HG03571 (cell line): ENCODE results near the gene SNX24.
"Not testable (repeated sequence)": the region's sequence is repeated elsewhere in the genome, so short reads cannot be mapped to it uniquely, and the experiment has no call there.

ENCODE experiments used
- ATAC-seq: cut with Tn5 transposase; IDR thresholded peaks from one replicate; pipeline ENCODE4 v1.9.1; 2021; ENCODE audit not compliant: unreplicated experiment

The SNX24 gene, protein sequence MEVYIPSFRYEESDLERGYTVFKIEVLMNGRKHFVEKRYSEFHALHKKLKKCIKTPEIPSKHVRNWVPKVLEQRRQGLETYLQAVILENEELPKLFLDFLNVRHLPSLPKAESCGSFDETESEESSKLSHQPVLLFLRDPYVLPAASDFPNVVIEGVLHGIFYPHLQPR

GRCh38 chr5:122845229-122846050 is at the start of gene SNX24:
TSS of gene SNX24 (plus strand) at chr5:122845613. CDS start at chr5:122845634, 21 bp downstream.
- peak; percentile 85 for ATAC-seq

GRCh38 chr5:122805481-122805880 is 39.9 kb upstream of the SNX24 start:
- no peak for ATAC-seq

DNA sequence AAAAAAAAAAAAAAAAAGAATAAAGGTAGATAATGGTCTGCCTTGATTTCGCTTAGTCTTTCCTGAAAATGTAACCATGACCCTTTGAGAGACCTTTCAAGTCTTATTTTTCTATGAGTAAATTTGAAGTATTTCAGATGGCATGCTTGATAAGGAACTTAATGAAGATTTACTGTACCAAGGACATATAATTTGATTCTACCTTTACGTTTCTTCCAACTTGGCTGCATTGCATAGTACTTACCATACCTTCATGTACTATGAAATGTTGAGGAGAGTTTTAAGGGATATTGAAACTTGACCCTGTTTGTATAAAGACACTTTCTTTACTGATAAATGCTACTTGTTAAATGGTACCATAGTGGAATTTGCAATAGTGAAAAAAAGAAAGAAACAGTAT is 35.0 kb upstream of the SNX24 start:
- ATAC-seq: no peak

DNA sequence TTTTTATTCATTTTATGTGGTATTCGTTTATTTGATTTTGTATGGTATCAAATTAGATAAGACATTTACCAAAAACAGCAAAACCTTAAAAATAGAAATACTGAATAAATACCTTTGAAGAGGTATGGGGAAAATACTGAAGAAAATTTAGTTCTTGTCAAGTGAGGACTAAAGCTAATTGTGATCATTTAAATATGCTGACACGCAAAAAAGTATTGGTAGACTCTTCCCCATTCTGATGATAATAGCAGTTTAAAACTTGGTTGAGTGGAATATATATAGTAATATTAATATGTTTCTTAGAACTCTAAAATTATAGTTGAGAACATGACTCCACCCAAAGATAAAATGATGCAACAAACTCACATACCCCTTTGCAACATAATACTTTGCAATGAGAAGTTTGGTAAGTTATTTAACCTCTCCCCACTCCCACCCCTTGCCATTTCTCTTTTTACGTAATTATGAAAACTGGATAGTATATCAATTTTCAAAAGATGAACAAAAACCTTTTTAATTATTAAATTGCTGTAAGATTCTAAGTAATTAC is 30.1 kb upstream of the SNX24 start:
- ATAC-seq: no peak

- no peak for ATAC-seq
Observed at GRCh38 chr5:122816756-122817155, 28.7 kb upstream of the SNX24 start.

GRCh38 chr5:122831984-122832383 is 13.4 kb upstream of the SNX24 start:
- no peak for ATAC-seq

DNA sequence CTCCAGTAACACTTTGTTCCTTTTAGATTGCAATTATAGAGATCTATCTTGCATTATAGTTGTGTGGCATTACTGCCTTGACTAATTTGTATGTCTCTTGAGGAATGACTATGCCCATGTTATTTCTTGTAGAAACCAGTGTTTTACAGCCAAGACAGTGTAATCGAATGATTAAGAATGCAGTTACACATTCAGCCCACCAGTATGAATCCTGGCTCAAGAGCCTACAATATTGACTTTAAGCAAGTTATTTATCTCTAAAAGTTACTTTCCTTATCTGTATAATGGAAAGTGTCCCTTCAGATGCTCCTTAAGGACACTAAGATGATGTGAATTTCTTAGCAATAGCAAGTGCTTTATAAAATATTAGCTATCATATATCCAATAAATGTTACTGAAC is 9.7 kb upstream of the SNX24 start:
- ATAC-seq: no peak

DNA sequence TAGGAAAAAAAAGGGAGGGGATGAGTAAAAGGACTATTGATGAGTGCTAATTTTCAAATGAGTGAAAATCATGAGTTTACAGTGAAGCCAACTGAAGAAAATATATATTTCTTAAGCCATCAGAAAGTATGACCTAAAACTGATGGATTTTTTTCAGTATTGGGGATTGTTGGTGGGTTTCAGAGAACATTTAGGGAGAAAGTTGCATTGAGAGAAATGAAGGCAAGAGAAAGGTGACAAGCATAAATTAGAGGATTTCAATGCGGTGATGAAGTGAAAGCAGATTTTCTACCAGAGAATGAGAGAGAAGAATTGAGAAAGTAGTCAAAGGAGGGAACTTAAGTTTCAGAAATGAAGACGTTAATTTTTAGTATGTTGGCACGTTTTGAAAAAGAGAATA is 8.5 kb upstream of the SNX24 start:
- no peak for ATAC-seq

DNA sequence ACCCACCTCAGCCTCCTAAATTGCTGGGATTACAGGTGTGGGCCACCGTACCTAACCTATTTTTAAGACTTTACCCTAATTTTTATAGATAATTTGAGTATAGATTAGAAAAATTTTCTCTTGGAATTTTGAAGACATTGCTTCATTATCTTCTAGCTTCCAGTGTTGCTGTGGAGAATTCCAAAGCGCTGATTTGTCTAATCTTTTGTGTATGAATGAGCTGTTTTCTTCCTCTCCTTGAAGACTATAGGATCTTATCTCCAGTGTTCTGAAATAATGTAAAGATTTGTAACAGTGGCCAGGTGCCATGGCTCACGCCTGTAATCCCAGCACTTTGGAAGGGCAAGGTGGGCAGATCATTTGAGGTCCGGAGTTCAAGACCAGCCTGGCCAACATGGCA is 5.7 kb upstream of the SNX24 start:
- ATAC-seq: no peak

GRCh38 chr5:122842016-122842580 is 3.3 kb upstream of the SNX24 start:
- ATAC-seq: no peak

GRCh38 chr5:122844136-122844909 is 1.1 kb upstream of the SNX24 start:
- no peak for ATAC-seq

GRCh38 chr5:122844910-122845228 is 544 bp upstream of the SNX24 start:
- peak; percentile 37 for ATAC-seq

DNA sequence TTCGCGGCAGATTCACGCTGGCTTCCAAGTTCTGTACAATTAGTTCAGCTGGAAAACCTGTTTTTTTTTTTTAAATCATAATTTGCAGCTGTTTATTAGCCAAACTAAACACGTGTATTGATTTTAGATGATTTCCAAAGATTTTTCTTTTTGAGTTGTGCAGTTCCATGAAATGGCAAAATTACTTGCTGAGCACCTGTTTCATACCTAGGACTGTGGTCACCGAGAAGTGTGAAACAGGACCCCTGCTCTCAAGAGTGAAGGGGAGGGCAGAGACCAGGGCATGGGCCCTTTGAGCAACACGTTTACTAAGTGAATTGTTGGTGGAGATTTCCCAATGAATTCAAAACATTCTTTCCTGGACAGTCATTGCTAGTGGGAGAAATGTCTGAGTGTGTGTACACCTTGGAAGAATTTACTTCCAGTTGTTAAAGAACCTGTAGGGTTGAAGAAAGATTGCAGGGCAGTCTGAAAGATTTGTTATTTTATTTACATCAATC is 688 bp downstream of the SNX24 start:
- ATAC-seq: no peak

DNA sequence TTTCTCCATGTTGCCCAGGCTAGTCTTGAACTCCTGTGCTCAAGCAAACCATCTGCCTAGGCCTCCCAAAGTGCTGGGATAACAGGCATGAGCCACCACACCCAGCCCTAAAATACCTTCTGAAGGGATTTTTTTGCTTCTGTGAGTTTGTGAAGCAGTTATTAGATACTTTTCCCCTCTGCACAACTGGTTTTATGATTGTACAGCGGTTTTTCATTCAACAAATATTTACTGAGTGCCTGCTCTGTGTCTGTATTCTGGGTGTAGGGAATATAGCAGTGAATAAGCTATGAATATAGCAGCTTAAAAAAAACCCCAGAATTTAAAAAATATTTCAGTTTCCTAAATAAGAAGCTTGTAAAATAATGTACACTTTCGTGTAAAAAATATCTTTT is 2.3 kb downstream of the SNX24 start:
- ATAC-seq: no peak

GRCh38 chr5:122849771-122850170 is 4.4 kb downstream of the SNX24 start:
- ATAC-seq: no peak

GRCh38 chr5:122857538-122857937 is 12.1 kb downstream of the SNX24 start:
- ATAC-seq: not testable (repeated sequence)

- no peak for ATAC-seq
Observed at GRCh38 chr5:122858451-122858850, 13.0 kb downstream of the SNX24 start.

DNA sequence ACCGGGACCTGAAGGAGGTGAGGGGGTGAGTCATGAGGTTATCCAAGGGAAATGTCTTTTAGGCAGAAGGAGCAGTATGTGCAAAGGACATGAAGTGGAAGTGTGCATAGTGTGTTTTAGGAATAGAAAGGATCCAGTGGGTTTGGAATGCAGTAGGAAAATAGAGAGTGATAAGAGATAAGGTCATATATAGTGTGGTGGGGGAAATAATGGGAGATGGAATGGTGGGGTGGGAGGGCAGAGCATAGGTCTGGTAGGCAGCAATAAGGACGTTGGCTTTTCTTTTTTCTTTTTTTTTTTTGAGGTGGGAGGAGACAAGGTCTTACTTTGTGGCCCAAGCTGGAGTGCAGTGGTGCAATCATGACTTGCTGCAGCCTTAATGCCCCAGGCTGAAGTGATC is 17.8 kb downstream of the SNX24 start:
- ATAC-seq: no peak

- no peak for ATAC-seq
Observed at GRCh38 chr5:122863721-122864120, 18.3 kb downstream of the SNX24 start.

- no peak for ATAC-seq
Observed at GRCh38 chr5:122864400-122864799, 19.0 kb downstream of the SNX24 start.

- no peak for ATAC-seq
Observed at GRCh38 chr5:122864842-122865241, 19.4 kb downstream of the SNX24 start.
